Measurements from ENCODE around the gene COLEC12.
"Not testable (repeated sequence)": the region's sequence is repeated elsewhere in the genome, so short reads cannot be mapped to it uniquely, and the experiment has no call there.

Gene COLEC12

GRCh38 chr18:295756-296490, 204.6 kb downstream of the COLEC12 start:
- in situ Hi-C loops (cut with HindIII; ENCODE audit: low sequenced_read_pairs): no loop called here

- in situ Hi-C loops (cut with HindIII; ENCODE audit: low sequenced_read_pairs): no loop called here
These were observed 205.9 kb downstream of the COLEC12 start for GRCh38 chr18:294566-294965.

DNA sequence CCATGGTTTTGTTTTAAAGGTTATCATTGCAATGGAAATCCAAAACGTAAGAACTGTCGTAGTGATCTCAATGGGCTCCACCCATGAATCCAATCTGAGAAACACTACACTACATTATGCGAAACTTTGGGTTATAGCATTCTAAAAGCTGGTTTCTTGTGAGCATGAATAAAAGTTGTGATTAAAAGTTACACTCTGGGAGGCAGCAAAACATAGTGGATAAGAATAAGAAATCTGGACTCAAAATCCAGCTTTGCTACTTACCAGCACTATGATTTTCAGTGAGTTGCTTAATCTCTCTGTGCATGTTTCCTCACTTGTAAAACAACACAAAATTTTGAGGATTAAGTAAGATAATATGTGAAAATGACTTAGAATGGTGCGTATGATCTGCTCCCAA, 207.0 kb downstream of the COLEC12 start:
- in situ Hi-C loops (cut with HindIII; ENCODE audit: low sequenced_read_pairs): no loop called here

DNA sequence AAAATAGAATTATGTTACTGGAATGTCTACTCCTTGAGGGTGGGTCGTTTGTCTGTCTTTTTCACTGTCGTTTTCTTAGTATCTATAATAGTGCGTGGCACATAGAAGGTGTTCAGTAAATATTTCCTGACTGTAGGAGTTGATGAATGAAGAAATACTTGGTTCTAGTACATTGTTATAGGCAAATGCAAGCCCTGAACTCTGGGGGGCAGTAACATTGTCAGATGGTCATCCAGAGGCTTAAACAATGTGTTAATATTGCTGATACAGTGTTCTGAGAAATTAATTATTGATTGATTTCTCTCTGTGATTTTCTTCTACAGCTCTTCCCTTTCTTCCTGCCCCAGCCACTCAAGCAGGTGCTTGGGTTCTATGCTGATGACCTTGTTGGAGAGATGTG, 208.2 kb downstream of the COLEC12 start:
- in situ Hi-C loops (cut with HindIII; ENCODE audit: low sequenced_read_pairs): no loop called here

GRCh38 chr18:289970-290369, 210.5 kb downstream of the COLEC12 start:
- in situ Hi-C loops (cut with HindIII; ENCODE audit: low sequenced_read_pairs): not testable (repeated sequence)

GRCh38 chr18:289026-289425, 211.5 kb downstream of the COLEC12 start:
- in situ Hi-C loops (cut with HindIII; ENCODE audit: low sequenced_read_pairs): no loop called here

DNA sequence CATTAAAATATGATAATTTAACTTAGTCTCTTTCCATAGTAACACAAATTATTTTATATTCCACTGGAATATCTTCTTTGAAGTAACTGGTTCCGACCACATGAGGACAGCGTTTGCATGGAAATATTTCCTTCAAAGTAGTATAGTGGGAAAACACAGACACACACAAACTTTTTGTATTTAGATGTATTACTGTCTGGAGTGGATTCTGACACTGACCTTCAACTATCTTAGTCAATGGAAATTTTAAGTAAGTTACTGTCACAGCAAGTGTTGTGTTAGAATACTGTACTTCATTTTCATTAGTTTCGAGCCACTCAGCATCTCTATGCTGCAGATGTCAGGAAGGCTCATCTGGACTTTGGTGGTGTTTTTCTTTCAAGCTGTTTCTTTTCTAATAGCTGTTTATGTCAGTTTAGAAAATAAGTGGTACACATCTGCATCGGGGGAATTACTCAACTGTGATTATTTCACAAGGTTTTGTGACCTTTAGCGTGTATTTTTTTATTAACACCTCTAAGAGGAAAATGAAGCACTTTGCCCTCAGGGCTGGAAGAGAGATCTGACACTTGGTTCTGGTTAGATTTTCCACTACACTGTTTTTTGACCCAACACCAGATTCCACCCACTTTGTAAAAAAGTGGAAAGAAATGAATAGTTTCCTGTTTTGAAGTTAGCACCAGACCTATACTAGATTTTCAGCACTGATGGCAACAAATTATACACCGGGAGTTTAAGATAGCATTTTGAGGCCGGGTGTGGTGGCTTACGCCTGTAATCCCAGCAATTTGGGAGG, 213.8 kb downstream of the COLEC12 start:
- in situ Hi-C loops (cut with HindIII; ENCODE audit: low sequenced_read_pairs): no loop called here

GRCh38 chr18:285817-286216, 214.7 kb downstream of the COLEC12 start:
- in situ Hi-C loops (cut with HindIII; ENCODE audit: low sequenced_read_pairs): no loop called here

- in situ Hi-C loops (cut with HindIII; ENCODE audit: low sequenced_read_pairs): no loop called here
These were observed 225.0 kb downstream of the COLEC12 start for GRCh38 chr18:275486-275885.

DNA sequence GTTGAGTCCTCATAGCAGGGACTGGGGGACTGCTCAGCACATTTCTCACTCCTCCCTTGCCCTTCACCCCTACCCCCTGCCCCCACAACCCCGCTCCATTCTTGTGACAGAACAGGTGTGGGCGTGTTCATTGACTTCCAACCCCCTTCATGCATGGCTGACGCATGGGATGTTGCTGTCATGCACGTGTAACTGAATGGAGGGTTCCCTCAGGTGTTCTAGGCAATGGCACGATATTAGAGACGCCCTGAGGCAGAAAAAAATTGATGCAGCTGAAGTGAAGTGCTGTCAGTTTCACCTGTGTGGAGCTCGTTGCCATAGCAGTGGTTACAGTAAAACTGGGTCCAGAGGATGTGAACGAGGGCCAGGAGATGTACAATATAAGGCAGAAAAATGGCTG, 226.2 kb downstream of the COLEC12 start:
- in situ Hi-C loops (cut with HindIII; ENCODE audit: low sequenced_read_pairs): no loop called here

- in situ Hi-C loops (cut with HindIII; ENCODE audit: low sequenced_read_pairs): no loop called here
These were observed 227.0 kb downstream of the COLEC12 start for GRCh38 chr18:273525-273924.

- in situ Hi-C loops (cut with HindIII; ENCODE audit: low sequenced_read_pairs): no loop called here
These were observed 227.9 kb downstream of the COLEC12 start for GRCh38 chr18:272650-273049.

DNA sequence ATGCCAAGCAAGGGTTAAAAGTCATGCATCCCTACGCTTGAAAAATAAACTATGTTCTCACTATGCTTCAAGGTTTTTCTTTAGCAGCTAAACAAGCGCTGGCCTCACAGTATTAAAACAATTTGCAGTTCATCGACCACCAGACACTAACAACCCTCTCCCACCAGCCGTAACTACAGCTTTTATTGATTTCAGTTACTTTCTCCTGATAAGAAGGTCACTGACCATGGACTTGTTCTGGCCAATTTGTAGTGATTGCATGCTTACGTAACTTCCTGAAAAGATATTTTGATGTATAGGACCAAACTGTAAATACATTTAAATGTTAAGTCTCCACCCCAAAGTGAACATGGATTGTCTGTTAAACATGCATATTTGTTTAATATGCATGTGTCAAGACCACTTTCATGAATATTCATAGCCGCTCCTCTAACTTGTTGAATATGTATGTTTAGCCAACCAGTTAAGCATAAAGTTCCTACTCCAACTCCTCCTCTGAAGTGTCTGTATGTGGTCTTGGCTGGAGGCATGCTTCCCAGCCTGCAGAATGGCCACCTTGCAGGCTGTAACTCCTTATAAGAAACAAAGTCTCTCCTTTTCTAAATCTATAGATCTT, 230.9 kb downstream of the COLEC12 start:
- in situ Hi-C loops (cut with HindIII; ENCODE audit: low sequenced_read_pairs): no loop called here

- in situ Hi-C loops (cut with HindIII; ENCODE audit: low sequenced_read_pairs): no loop called here
These were observed 232.6 kb downstream of the COLEC12 start, which contains the start of gene THOC1 for GRCh38 chr18:267688-268552. TSS of gene THOC1 (minus strand) at chr18:268047. CDS start at chr18:268019, 28 bp downstream.

GRCh38 chr18:267380-267687, 233.2 kb downstream of the COLEC12 start:
- in situ Hi-C loops (cut with HindIII; ENCODE audit: low sequenced_read_pairs): no loop called here
